ENCODE data around the gene REV3L.
"Not testable (repeated sequence)": the region's sequence is repeated elsewhere in the genome, so short reads cannot be mapped to it uniquely, and the experiment has no call there.

REV3L gene

GRCh38 chr6:111482959-111483735, at the start of gene REV3L:
Gene REV3L, minus strand, starts transcription at chr6:111483218. Its CDS starts 330 bp downstream, at chr6:111482888.
- peak; percentile 88 for DNase-seq (ENCODE audit: low spot score)

GRCh38 chr6:111531185-111531584, 48.2 kb upstream of the REV3L start:
- DNase-seq (ENCODE audit: low spot score) = no peak

- DNase-seq (ENCODE audit: low spot score) = no peak
Measured at GRCh38 chr6:111530667-111531066, 47.6 kb upstream of the REV3L start.

GRCh38 chr6:111530218-111530617, 47.2 kb upstream of the REV3L start:
- DNase-seq (ENCODE audit: low spot score) = no peak

GRCh38 chr6:111527367-111527766, 44.3 kb upstream of the REV3L start:
- no peak for DNase-seq (ENCODE audit: low spot score)

GRCh38 chr6:111524735-111525134, 41.7 kb upstream of the REV3L start:
- DNase-seq (ENCODE audit: low spot score) = no peak

- no peak for DNase-seq (ENCODE audit: low spot score)
Measured at GRCh38 chr6:111524252-111524651, 41.2 kb upstream of the REV3L start.

GRCh38 chr6:111523484-111524167, 40.6 kb upstream of the REV3L start:
- no peak for DNase-seq (ENCODE audit: low spot score)

- no peak for DNase-seq (ENCODE audit: low spot score)
Measured at GRCh38 chr6:111522393-111523020, 39.5 kb upstream of the REV3L start.

GRCh38 chr6:111521497-111522270, 38.7 kb upstream of the REV3L start:
- no peak for DNase-seq (ENCODE audit: low spot score)

GRCh38 chr6:111520524-111520923, 37.5 kb upstream of the REV3L start:
- DNase-seq (ENCODE audit: low spot score) = no peak

- DNase-seq (ENCODE audit: low spot score) = no peak
Measured at GRCh38 chr6:111517965-111518364, 34.9 kb upstream of the REV3L start.

- DNase-seq (ENCODE audit: low spot score) = no peak
Measured at GRCh38 chr6:111515259-111515658, 32.2 kb upstream of the REV3L start.

GRCh38 chr6:111514531-111514930, 31.5 kb upstream of the REV3L start:
- DNase-seq (ENCODE audit: low spot score) = not testable (repeated sequence)

GRCh38 chr6:111507219-111507618, 24.2 kb upstream of the REV3L start:
- not testable (repeated sequence) for DNase-seq (ENCODE audit: low spot score)

- not testable (repeated sequence) for DNase-seq (ENCODE audit: low spot score)
Measured at GRCh38 chr6:111505498-111505897, 22.5 kb upstream of the REV3L start.

GRCh38 chr6:111503660-111504059, 20.6 kb upstream of the REV3L start:
- DNase-seq (ENCODE audit: low spot score) = no peak

GRCh38 chr6:111503194-111503593, 20.2 kb upstream of the REV3L start:
- DNase-seq (ENCODE audit: low spot score) = no peak

- no peak for DNase-seq (ENCODE audit: low spot score)
Measured at GRCh38 chr6:111502154-111502553, 19.1 kb upstream of the REV3L start.

- no peak for DNase-seq (ENCODE audit: low spot score)
Measured at GRCh38 chr6:111499269-111499793, 16.3 kb upstream of the REV3L start.

- no peak for DNase-seq (ENCODE audit: low spot score)
Measured at GRCh38 chr6:111494951-111495635, 12.1 kb upstream of the REV3L start.

Measured in SW480 (cell line).